ENCODE results near the gene STEAP4. TPM values are rescaled to one million over a fixed set of nuclear protein-coding genes. Genes with fewer than 3 reads are reported as not detected.

The STEAP4 gene
- total and polyA plus RNA-seq, 4 donors = 3.7 to 43.8 (median 12.8) TPM

GRCh38 chr7:88322151-88322550, 15.5 kb upstream of the STEAP4 start:
- peak overlapping the region in 1 of 2 donors; percentile 49 for H3K27ac ChIP-seq (ENCODE audit: low read depth in 1 of 2, low read length in 2 of 2)
- H3K4me1 ChIP-seq (ENCODE audit: control insufficient read depth in 4 of 4, insufficient read depth in 4 of 4, low read length in 3 of 4) = peaks cover 0 to 2% (median 0%) of the 10 kb centered on the region in 4 donors
- no peak overlapping the region for H3K9ac ChIP-seq (ENCODE audit: low read depth in 1 of 2, low read length in 2 of 2)
- no peaks in the 10 kb centered on the region for H3K9me3 ChIP-seq (ENCODE audit: control insufficient read depth in 4 of 4, low read length in 3 of 4)
- H3K27me3 ChIP-seq (ENCODE audit: control insufficient read depth in 4 of 4, insufficient read depth in 4 of 4, low read length in 3 of 4) = no peaks in the 10 kb centered on the region
- DNase-seq (ENCODE audit: low spot score) = no peak
- no peaks in the 10 kb centered on the region for H3K36me3 ChIP-seq (ENCODE audit: control insufficient read depth in 4 of 4, insufficient read depth in 3 of 4, low read depth in 1 of 4, low read length in 3 of 4)
- TF ChIP-seq MAX (IDR thresholded peaks at IDR 0.05) (peak; percentile 18), TAF1 (conservative IDR thresholded peaks at IDR 0.05) (no peak)
- no peak overlapping the region for H3K4me3 ChIP-seq (ENCODE audit: low read depth in 1 of 3, low read length in 3 of 3)
- 68% methylated on average over 3 of the region's 3 CpGs for WGBS

GRCh38 chr7:88321694-88322093, 15.0 kb upstream of the STEAP4 start:
- Histone ChIP-seq H3K4me1 (ENCODE audit: control insufficient read depth in 4 of 4, insufficient read depth in 4 of 4, low read length in 3 of 4) (peaks cover 0 to 2% (median 0%) of the 10 kb centered on the region in 4 donors), H3K27me3 (ENCODE audit: control insufficient read depth in 4 of 4, insufficient read depth in 4 of 4, low read length in 3 of 4) (no peaks in the 10 kb centered on the region), H3K4me3 (ENCODE audit: low read depth in 1 of 3, low read length in 3 of 3) (no peak overlapping the region), H3K27ac (ENCODE audit: low read depth in 1 of 2, low read length in 2 of 2) (no peak overlapping the region), H3K9ac (ENCODE audit: low read depth in 1 of 2, low read length in 2 of 2) (no peak overlapping the region), H3K36me3 (ENCODE audit: control insufficient read depth in 4 of 4, insufficient read depth in 3 of 4, low read depth in 1 of 4, low read length in 3 of 4) (no peaks in the 10 kb centered on the region), H3K9me3 (ENCODE audit: control insufficient read depth in 4 of 4, low read length in 3 of 4) (no peaks in the 10 kb centered on the region)
- no peak for DNase-seq (ENCODE audit: low spot score)
- WGBS = 88% methylated on average over 1 of the region's 1 CpG
- TF ChIP-seq REST (IDR thresholded peaks at IDR 0.05) (no peak), HNF4G (IDR thresholded peaks at IDR 0.05) (no peak), NR2F2 (IDR thresholded peaks at IDR 0.05) (no peak), EGR1 (IDR thresholded peaks at IDR 0.05; ENCODE audit: low read depth in 2 of 2) (no peak), YY1 (IDR thresholded peaks at IDR 0.05) (no peak), TAF1 (conservative IDR thresholded peaks at IDR 0.05) (no peak), RXRA (IDR thresholded peaks at IDR 0.05) (no peak), JUND (IDR thresholded peaks at IDR 0.05) (no peak), SP1 (IDR thresholded peaks at IDR 0.05) (no peak), ZBTB33 (IDR thresholded peaks at IDR 0.05) (no peak), RAD21 (IDR thresholded peaks at IDR 0.05) (no peak)

- no peak overlapping the region for H3K27ac ChIP-seq (ENCODE audit: low read depth in 1 of 2, low read length in 2 of 2)
- no peaks in the 10 kb centered on the region for H3K27me3 ChIP-seq (ENCODE audit: control insufficient read depth in 4 of 4, insufficient read depth in 4 of 4, low read length in 3 of 4)
- H3K9ac ChIP-seq (ENCODE audit: low read depth in 1 of 2, low read length in 2 of 2) = no peak overlapping the region
- H3K36me3 ChIP-seq (ENCODE audit: control insufficient read depth in 4 of 4, insufficient read depth in 3 of 4, low read depth in 1 of 4, low read length in 3 of 4) = no peaks in the 10 kb centered on the region
- no peak overlapping the region for H3K4me3 ChIP-seq (ENCODE audit: low read depth in 1 of 3, low read length in 3 of 3)
- H3K4me1 ChIP-seq (ENCODE audit: control insufficient read depth in 4 of 4, insufficient read depth in 4 of 4, low read length in 3 of 4) = peaks cover 0 to 2% (median 0%) of the 10 kb centered on the region in 4 donors
- 87% methylated on average over 2 of the region's 2 CpGs for WGBS
- no peak for DNase-seq (ENCODE audit: low spot score)
- H3K9me3 ChIP-seq (ENCODE audit: control insufficient read depth in 4 of 4, low read length in 3 of 4) = no peaks in the 10 kb centered on the region
- TF ChIP-seq NR2F2 (IDR thresholded peaks at IDR 0.05) (no peak), EGR1 (IDR thresholded peaks at IDR 0.05; ENCODE audit: low read depth in 2 of 2) (no peak), MAX (IDR thresholded peaks at IDR 0.05) (no peak), SP1 (IDR thresholded peaks at IDR 0.05) (no peak), RAD21 (IDR thresholded peaks at IDR 0.05) (no peak), HNF4G (IDR thresholded peaks at IDR 0.05) (no peak)
Observed at GRCh38 chr7:88318196-88318595, 11.5 kb upstream of the STEAP4 start.

Data from liver (tissue), 9 donors.